SK-N-SH (cell line): ENCODE results near the gene CCR3. TPM values are rescaled to one million over a fixed set of nuclear protein-coding genes. Genes with fewer than 3 reads are reported as not detected.

Source experiments
- CTCF ChIA-PET: fragments of 300-600, 350-600 bp; formaldehyde crosslinking; extraction: SDS; loops from one replicate; lab custom pipeline; 2021; lab: Yijun Ruan, JAX
- POLR2A ChIA-PET: fragments of 350-600 bp; sonication (Branson Sonifier 250); formaldehyde crosslinking; extraction: SDS; loops from one replicate; lab custom pipeline; 2020; ENCODE audit warnings: antibody characterized with exemption, inconsistent platforms; lab: Yijun Ruan, JAX
- DNase-seq: peaks from one replicate; pipeline ENCODE4 v3.0.0; 2012
- H2AFZ ChIP-seq: fragments of 200-600 bp; sonication (generic); 2 replicates; pipeline ENCODE4 v1.8.1; 2016; ENCODE audit warnings: antibody characterized with exemption, mild to moderate bottlenecking, low read depth
- H3F3A ChIP-seq: fragments of 200-600 bp; sonication (generic); replicated peaks from 2 replicates; pipeline ENCODE3; 2016; ENCODE audit warnings: antibody characterized with exemption, mild to moderate bottlenecking; ENCODE audit not compliant: insufficient read depth
- H3K27ac ChIP-seq, 2 experiments: fragments of 200-500 bp in 1 of 2; fragments of 200-600 bp in 1 of 2; sonication (Bioruptor generic) in 1 of 2; sonication (generic), shearing (Covaris generic) in 1 of 2; 2 replicates each; pipeline versions ENCODE4 v1.5.1 to v1.6.1; 2014 to 2016; ENCODE audit warnings: low read depth in 2 of 2, inconsistent platforms in 1 of 2, low read length in 1 of 2, mild to moderate bottlenecking in 1 of 2, mixed read lengths in 1 of 2
- H3K27me3 ChIP-seq: fragments of 200-600 bp; sonication (generic), shearing (Covaris generic); 2 replicates; pipeline ENCODE4 v1.6.1; 2016; ENCODE audit warnings: mixed run types; ENCODE audit not compliant: insufficient read depth
- H3K36me3 ChIP-seq, 2 experiments: fragments of 200-500 bp in 1 of 2; fragments of 200-600 bp in 1 of 2; sonication (Bioruptor generic) in 1 of 2; sonication (generic) in 1 of 2; replicated peaks in 1 of 2; 2 replicates each; pipeline versions ENCODE3 to v1.5.1; 2014 to 2016; ENCODE audit warnings: low read length in 1 of 2, mild to moderate bottlenecking in 1 of 2; ENCODE audit not compliant: insufficient read depth in 2 of 2, control insufficient read depth in 1 of 2
- H3K4me1 ChIP-seq, 2 experiments: fragments of 200-500 bp in 1 of 2; fragments of 200-600 bp in 1 of 2; sonication (Bioruptor generic) in 1 of 2; sonication (generic), shearing (Covaris generic) in 1 of 2; 2 replicates each; pipeline versions ENCODE4 v1.5.1 to v1.6.1; 2014 to 2016; ENCODE audit warnings: low read depth in 1 of 2, low read length in 1 of 2, mixed run types in 1 of 2; ENCODE audit not compliant: insufficient read depth in 2 of 2, control insufficient read depth in 1 of 2
- H3K4me2 ChIP-seq: fragments of 200-600 bp; sonication (generic), shearing (Covaris generic); 2 replicates; pipeline ENCODE4 v1.6.1; 2017; ENCODE audit warnings: mixed run types
- H3K4me3 ChIP-seq, 2 experiments: fragments of 200-500 bp in 1 of 2; fragments of 200-600 bp in 1 of 2; sonication (Bioruptor generic) in 1 of 2; sonication (generic), shearing (Covaris generic) in 1 of 2; 2 replicates each; pipeline versions ENCODE4 v1.5.1 to v1.8.1; 2014 to 2016; ENCODE audit warnings: low read depth in 2 of 2, inconsistent platforms in 1 of 2, low read length in 1 of 2, mild to moderate bottlenecking in 1 of 2, mixed read lengths in 1 of 2, moderate library complexity in 1 of 2
- H3K79me2 ChIP-seq: fragments of 200-600 bp; sonication (generic); 2 replicates; pipeline ENCODE4 v1.8.1; 2017; ENCODE audit warnings: mild to moderate bottlenecking; ENCODE audit not compliant: insufficient read depth
- H3K9ac ChIP-seq: fragments of 200-600 bp; sonication (generic); 2 replicates; pipeline ENCODE4 v1.6.1; 2017; ENCODE audit warnings: mixed run types
- H3K9me2 ChIP-seq: fragments of 200-600 bp; sonication (generic); 2 replicates; pipeline ENCODE4 v1.6.1; 2017; ENCODE audit warnings: mixed run types
- H3K9me3 ChIP-seq: fragments of 200-600 bp; sonication (generic); 2 replicates; pipeline ENCODE4 v1.6.1; 2017; ENCODE audit warnings: mixed run types, mild to moderate bottlenecking, moderate library complexity
- H4K20me1 ChIP-seq: fragments of 200-600 bp; sonication (generic); 2 replicates; pipeline ENCODE4 v1.6.1; 2017; ENCODE audit warnings: mild to moderate bottlenecking, mixed run types; ENCODE audit not compliant: insufficient read depth
- ELF1 ChIP-seq: IDR thresholded peaks from 2 replicates; pipeline ENCODE4 v1.4.0; 2012
- EP300 ChIP-seq, 2 experiments: IDR thresholded peaks; 2 replicates each; pipeline versions ENCODE4 v1.4.0 to v1.6.1; 2012; ENCODE audit warnings: borderline replicate concordance in 1 of 2, low read depth in 1 of 2, low read length in 1 of 2
- EZH2phosphoT487 ChIP-seq: fragments of 200-600 bp; sonication (generic); IDR thresholded peaks from 2 replicates; pipeline ENCODE4 v1.6.1; 2017; ENCODE audit warnings: low read depth, mixed run types, mild to moderate bottlenecking, antibody characterized with exemption, moderate library complexity, borderline replicate concordance
- FOXM1 ChIP-seq: IDR thresholded peaks from 2 replicates; pipeline ENCODE4 v1.4.0; 2012; ENCODE audit warnings: low read depth, mild to moderate bottlenecking
- GABPA ChIP-seq: IDR thresholded peaks from 2 replicates; pipeline ENCODE4 v1.4.0; 2012; ENCODE audit warnings: low read depth, mild to moderate bottlenecking
- MXI1 ChIP-seq: IDR thresholded peaks from 2 replicates; pipeline ENCODE4 v1.6.1; 2012; ENCODE audit warnings: mild to moderate bottlenecking, low read depth, low read length, improper control_type of control experiment
- POLR2AphosphoS5 ChIP-seq: IDR thresholded peaks from 2 replicates; pipeline ENCODE4 v1.6.1; 2012; ENCODE audit warnings: low read depth, low read length
- RCOR1 ChIP-seq: fragments of 150-350 bp; IDR thresholded peaks from 2 replicates; pipeline ENCODE4 v1.6.1; 2017; ENCODE audit warnings: antibody characterized with exemption, low read length
- RXRA ChIP-seq: IDR thresholded peaks from 2 replicates; pipeline ENCODE4 v1.4.0; 2012; ENCODE audit warnings: low read depth, mild to moderate bottlenecking, borderline replicate concordance
- SIN3A ChIP-seq: IDR thresholded peaks from 2 replicates; pipeline ENCODE4 v1.6.1; 2012; ENCODE audit warnings: low read depth, mild to moderate bottlenecking, low read length, moderate library complexity, borderline replicate concordance
- TCF12 ChIP-seq: IDR thresholded peaks from 2 replicates; pipeline ENCODE4 v1.4.0; 2012
- YY1 ChIP-seq: IDR thresholded peaks from 2 replicates; pipeline ENCODE4 v1.4.0; 2012; ENCODE audit warnings: low read depth, mild to moderate bottlenecking
- WGBS: methylation state at CpG from one replicate; pipeline ENCODE4 v1.1.6; 2017; ENCODE audit warnings: low lambda C conversion rate; 5-methylcytosine and 5-hydroxymethylcytosine counted together
- polyA plus RNA-seq, 3 experiments: library from polyadenylated mRNA; depleted of rRNA; stranded (reverse); fragments of >200 nt; gene quantifications; 2 replicates each; pipeline ENCODE4 v1.2.3, GENCODE V29; 2012
- TF ChIP-seq, protein P1 (sequence below): fragments of 200-600 bp; sonication (generic); IDR thresholded peaks from 2 replicates; pipeline ENCODE4 v1.6.1; 2017; ENCODE audit warnings: antibody characterized with exemption, mild to moderate bottlenecking, moderate library complexity
- TF ChIP-seq, protein P2 (sequence below): IDR thresholded peaks from 2 replicates; pipeline ENCODE4 v1.4.0; 2012; ENCODE audit warnings: low read depth
- TF ChIP-seq, protein P3 (sequence below): IDR thresholded peaks from 2 replicates; pipeline ENCODE4 v1.6.1; 2012; ENCODE audit warnings: mild to moderate bottlenecking, low read depth, low read length, moderate library complexity

Gene CCR3
- polyA plus RNA-seq, 1 of the 3 experiments (the other 2 are of a cell fraction): not detected

DNA sequence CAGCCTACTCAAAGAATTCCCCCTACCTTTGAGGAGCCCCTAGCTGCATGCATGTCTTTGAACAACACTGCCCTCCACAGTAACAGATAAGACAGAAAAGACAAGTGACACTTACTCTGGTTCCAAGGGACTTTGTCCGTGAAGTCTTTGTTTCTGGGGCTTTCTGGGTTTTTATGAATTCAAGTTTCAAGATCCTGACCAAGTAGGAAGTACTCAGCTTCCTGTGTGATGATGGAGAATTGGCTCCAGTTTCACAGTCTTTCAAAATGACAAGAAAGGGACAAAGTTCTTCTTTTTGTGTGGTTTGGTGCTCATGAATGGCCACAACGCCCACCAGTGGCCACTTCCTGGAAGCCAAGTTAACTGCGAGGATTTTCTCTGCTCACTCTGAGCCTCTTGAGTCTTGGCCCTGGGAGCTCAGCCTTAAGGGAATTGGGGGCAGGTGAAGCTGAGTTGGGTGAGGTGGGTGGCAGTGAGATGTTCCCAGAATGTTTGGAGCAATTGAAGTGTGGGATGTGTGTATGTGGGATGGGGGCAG, 34.0 kb upstream of the CCR3 start, which contains the start of gene CCR1:
TSS of gene CCR1 (minus strand) at position 147 of the 538 bp plus-strand sequence. CDS start 4,000 bp downstream, outside the sequence.
- Histone ChIP-seq H3F3A (no peaks in the 10 kb centered on the region), H4K20me1 (no peaks in the 10 kb centered on the region), H3K36me3 (no peaks in the 10 kb centered on the region), H3K79me2 (no peaks in the 10 kb centered on the region), H3K27ac (no peak within 1 kb of the TSS), H3K4me1 (no peaks in the 10 kb centered on the region), H3K4me2 (no peak within 1 kb of the TSS), H3K9me2 (no peaks in the 10 kb centered on the region), H3K9me3 (no peaks in the 10 kb centered on the region), H3K9ac (no peak within 1 kb of the TSS), H3K4me3 (no peak within 1 kb of the TSS), H2AFZ (no peak within 1 kb of the TSS), H3K27me3 (peaks cover 7% of the 10 kb centered on the region; the same call in 1 of the 2 replicates)
- no peak for DNase-seq
- WGBS: 0% methylated on average over 3 of the region's 3 CpGs
- ChIA-PET POLR2A (no interaction called here), CTCF (interaction anchor here (0.8 to 1.2 kb wide), 5 partner anchors 8 to 269 kb away, joined by 3 to 4 read pairs (median 3); no protein-coding TSS in a partner anchor)
- no peak for TF ChIP-seq TCF12
- TF ChIP-seq, protein P1, sequence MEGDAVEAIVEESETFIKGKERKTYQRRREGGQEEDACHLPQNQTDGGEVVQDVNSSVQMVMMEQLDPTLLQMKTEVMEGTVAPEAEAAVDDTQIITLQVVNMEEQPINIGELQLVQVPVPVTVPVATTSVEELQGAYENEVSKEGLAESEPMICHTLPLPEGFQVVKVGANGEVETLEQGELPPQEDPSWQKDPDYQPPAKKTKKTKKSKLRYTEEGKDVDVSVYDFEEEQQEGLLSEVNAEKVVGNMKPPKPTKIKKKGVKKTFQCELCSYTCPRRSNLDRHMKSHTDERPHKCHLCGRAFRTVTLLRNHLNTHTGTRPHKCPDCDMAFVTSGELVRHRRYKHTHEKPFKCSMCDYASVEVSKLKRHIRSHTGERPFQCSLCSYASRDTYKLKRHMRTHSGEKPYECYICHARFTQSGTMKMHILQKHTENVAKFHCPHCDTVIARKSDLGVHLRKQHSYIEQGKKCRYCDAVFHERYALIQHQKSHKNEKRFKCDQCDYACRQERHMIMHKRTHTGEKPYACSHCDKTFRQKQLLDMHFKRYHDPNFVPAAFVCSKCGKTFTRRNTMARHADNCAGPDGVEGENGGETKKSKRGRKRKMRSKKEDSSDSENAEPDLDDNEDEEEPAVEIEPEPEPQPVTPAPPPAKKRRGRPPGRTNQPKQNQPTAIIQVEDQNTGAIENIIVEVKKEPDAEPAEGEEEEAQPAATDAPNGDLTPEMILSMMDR: peak; percentile 45

DNA sequence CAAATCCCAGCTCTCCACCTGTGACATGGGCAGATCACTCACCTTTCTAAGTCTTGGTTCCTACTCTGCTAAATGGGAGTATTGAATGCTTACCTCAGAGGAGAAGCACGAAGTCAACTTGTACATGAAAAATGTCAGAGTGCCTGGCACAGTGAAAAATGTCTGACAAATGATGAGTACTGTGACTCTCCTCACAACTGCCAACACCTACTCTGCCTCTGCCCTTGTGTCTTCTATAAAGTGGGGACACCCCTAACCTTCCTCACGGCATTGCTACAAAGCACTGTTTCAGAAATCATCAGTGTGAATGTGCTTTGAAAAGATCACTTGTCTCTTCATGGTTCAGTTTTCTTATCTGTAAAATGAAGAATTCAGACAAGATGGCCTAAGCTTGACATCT, 33.2 kb upstream of the CCR3 start:
- Histone ChIP-seq H3K4me2 (no peak overlapping the region), H3K27me3 (peaks cover 7% of the 10 kb centered on the region; the same call in 1 of the 2 replicates), H3K4me1 (no peaks in the 10 kb centered on the region), H3K4me3 (no peak overlapping the region), H3K27ac (no peak overlapping the region), H3K79me2 (no peaks in the 10 kb centered on the region), H3K9me2 (no peaks in the 10 kb centered on the region), H3K9me3 (no peaks in the 10 kb centered on the region), H4K20me1 (no peaks in the 10 kb centered on the region), H3K9ac (no peak overlapping the region), H3F3A (no peaks in the 10 kb centered on the region), H3K36me3 (no peaks in the 10 kb centered on the region), H2AFZ (no peak overlapping the region)
- 0% methylated on average over 2 of the region's 2 CpGs for WGBS
- ChIA-PET CTCF (interaction anchor here (0.8 to 1.0 kb wide), 3 partner anchors 9 to 270 kb away, joined by 3 read pairs; no protein-coding TSS in a partner anchor), POLR2A (no interaction called here)
- TF ChIP-seq EP300 (IDR thresholded peaks at IDR 0.05; ENCODE audit: borderline replicate concordance in 1 of 2, low read depth in 1 of 2, low read length in 1 of 2): no peak
- DNase-seq: no peak

DNA sequence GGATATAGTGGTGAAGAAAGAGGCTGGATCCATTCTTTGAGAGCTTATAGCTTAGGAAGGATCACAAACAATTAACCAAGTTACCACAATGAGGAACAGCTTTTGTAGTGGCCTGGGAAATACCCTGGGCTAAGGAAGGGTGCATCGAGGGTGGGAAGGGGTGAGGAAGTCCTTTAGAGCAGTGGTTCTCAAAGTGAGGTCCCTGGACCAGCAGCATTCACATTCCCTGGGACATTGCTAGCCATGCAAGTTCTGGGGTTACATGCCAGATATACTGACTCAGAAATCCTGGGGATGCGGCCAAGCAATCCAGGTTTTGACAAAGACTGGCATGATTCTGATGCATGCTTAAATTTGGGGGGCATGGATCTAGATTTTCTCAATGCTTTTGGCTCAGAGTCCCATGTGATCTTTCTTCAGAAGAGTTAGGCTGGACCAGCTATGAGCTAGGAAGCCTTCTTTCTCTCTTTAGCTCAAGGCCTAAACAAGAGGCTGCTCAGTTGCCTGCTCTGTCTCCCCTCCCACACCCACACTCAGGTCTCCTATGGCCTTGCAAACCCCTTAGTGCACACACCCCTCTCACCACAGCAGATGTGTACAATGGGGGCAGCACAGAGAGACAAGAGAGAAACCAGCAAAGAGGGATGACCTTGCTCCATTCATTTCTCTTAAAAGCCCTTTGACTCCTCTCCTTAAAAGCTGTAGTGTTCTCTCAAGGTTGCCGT, 32.4 kb upstream of the CCR3 start:
- Histone ChIP-seq H3K79me2 (no peaks in the 10 kb centered on the region), H4K20me1 (no peaks in the 10 kb centered on the region), H2AFZ (no peak overlapping the region), H3K9ac (no peak overlapping the region), H3K27me3 (peaks cover 7% of the 10 kb centered on the region; the same call in 1 of the 2 replicates), H3K9me2 (no peaks in the 10 kb centered on the region), H3F3A (no peaks in the 10 kb centered on the region), H3K4me2 (no peak overlapping the region), H3K9me3 (no peaks in the 10 kb centered on the region), H3K4me3 (no peak overlapping the region), H3K27ac (no peak overlapping the region), H3K4me1 (no peaks in the 10 kb centered on the region), H3K36me3 (no peaks in the 10 kb centered on the region)
- POLR2A ChIA-PET: no interaction called here
- 5% methylated on average over 2 of the region's 3 CpGs for WGBS
- DNase-seq: no peak
- CTCF ChIA-PET: interaction anchor here (1.0 kb wide), 1 partner anchor 16 kb away, joined by 3 read pairs; no protein-coding TSS in a partner anchor
- TF ChIP-seq SIN3A (no peak), EP300 (IDR thresholded peaks at IDR 0.05; ENCODE audit: borderline replicate concordance in 1 of 2, low read depth in 1 of 2, low read length in 1 of 2) (no peak), POLR2AphosphoS5 (no peak), YY1 (no peak), FOXM1 (no peak), GABPA (no peak), MXI1 (no peak), EZH2phosphoT487 (no peak), ELF1 (no peak), RXRA (no peak), RCOR1 (no peak)
- TF ChIP-seq, protein P2, sequence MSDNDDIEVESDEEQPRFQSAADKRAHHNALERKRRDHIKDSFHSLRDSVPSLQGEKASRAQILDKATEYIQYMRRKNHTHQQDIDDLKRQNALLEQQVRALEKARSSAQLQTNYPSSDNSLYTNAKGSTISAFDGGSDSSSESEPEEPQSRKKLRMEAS: no peak
- TF ChIP-seq, protein P3, sequence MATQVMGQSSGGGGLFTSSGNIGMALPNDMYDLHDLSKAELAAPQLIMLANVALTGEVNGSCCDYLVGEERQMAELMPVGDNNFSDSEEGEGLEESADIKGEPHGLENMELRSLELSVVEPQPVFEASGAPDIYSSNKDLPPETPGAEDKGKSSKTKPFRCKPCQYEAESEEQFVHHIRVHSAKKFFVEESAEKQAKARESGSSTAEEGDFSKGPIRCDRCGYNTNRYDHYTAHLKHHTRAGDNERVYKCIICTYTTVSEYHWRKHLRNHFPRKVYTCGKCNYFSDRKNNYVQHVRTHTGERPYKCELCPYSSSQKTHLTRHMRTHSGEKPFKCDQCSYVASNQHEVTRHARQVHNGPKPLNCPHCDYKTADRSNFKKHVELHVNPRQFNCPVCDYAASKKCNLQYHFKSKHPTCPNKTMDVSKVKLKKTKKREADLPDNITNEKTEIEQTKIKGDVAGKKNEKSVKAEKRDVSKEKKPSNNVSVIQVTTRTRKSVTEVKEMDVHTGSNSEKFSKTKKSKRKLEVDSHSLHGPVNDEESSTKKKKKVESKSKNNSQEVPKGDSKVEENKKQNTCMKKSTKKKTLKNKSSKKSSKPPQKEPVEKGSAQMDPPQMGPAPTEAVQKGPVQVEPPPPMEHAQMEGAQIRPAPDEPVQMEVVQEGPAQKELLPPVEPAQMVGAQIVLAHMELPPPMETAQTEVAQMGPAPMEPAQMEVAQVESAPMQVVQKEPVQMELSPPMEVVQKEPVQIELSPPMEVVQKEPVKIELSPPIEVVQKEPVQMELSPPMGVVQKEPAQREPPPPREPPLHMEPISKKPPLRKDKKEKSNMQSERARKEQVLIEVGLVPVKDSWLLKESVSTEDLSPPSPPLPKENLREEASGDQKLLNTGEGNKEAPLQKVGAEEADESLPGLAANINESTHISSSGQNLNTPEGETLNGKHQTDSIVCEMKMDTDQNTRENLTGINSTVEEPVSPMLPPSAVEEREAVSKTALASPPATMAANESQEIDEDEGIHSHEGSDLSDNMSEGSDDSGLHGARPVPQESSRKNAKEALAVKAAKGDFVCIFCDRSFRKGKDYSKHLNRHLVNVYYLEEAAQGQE: no peak
